Measurements from ENCODE around the gene FHOD3.
A peak's percentile ranks its signal among the peaks of the same experiment; 100 is the strongest.
"Not testable (repeated sequence)": the region's sequence is repeated elsewhere in the genome, so short reads cannot be mapped to it uniquely, and the experiment has no call there.

FHOD3 gene

GRCh38 chr18:36757081-36757480 lies 459.6 kb downstream of the FHOD3 start:
- peak; percentile 45 for DNase-seq (ENCODE audit: low spot score)

- no peak for DNase-seq (ENCODE audit: low spot score)
Measured at GRCh38 chr18:36757991-36758390, 460.5 kb downstream of the FHOD3 start.

- no peak for DNase-seq (ENCODE audit: low spot score)
Measured at GRCh38 chr18:36758623-36759022, 461.1 kb downstream of the FHOD3 start.

- DNase-seq (ENCODE audit: low spot score), result no peak
Measured at GRCh38 chr18:36759167-36759776, 461.8 kb downstream of the FHOD3 start.

GRCh38 chr18:36760598-36760997 lies 463.1 kb downstream of the FHOD3 start:
- no peak for DNase-seq (ENCODE audit: low spot score)

- DNase-seq (ENCODE audit: low spot score), result no peak
Measured at GRCh38 chr18:36761186-36761698, 463.7 kb downstream of the FHOD3 start.

- no peak for DNase-seq (ENCODE audit: low spot score)
Measured at GRCh38 chr18:36762074-36762473, 464.6 kb downstream of the FHOD3 start.

GRCh38 chr18:36762965-36763364 lies 465.5 kb downstream of the FHOD3 start:
- DNase-seq (ENCODE audit: low spot score), result not testable (repeated sequence)

- DNase-seq (ENCODE audit: low spot score), result no peak
Measured at GRCh38 chr18:36766836-36767235, 469.3 kb downstream of the FHOD3 start.

GRCh38 chr18:36769172-36769571 lies 471.7 kb downstream of the FHOD3 start:
- no peak for DNase-seq (ENCODE audit: low spot score)

- peak; percentile 44 for DNase-seq (ENCODE audit: low spot score)
Measured at GRCh38 chr18:36769611-36770314, 472.2 kb downstream of the FHOD3 start.

- no peak for DNase-seq (ENCODE audit: low spot score)
Measured at GRCh38 chr18:36770315-36770946, 472.9 kb downstream of the FHOD3 start.

- peak; percentile 32 for DNase-seq (ENCODE audit: low spot score)
Measured at GRCh38 chr18:36771245-36771644, 473.7 kb downstream of the FHOD3 start.

GRCh38 chr18:36772241-36772723 lies 474.8 kb downstream of the FHOD3 start:
- no peak for DNase-seq (ENCODE audit: low spot score)

GRCh38 chr18:36775396-36775795 lies 477.9 kb downstream of the FHOD3 start:
- no peak for DNase-seq (ENCODE audit: low spot score)

GRCh38 chr18:36776650-36777049 lies 479.1 kb downstream of the FHOD3 start:
- no peak for DNase-seq (ENCODE audit: low spot score)

GRCh38 chr18:36777566-36777965 lies 480.1 kb downstream of the FHOD3 start:
- no peak for DNase-seq (ENCODE audit: low spot score)

GRCh38 chr18:36780748-36781147 lies 483.2 kb downstream of the FHOD3 start:
- no peak for DNase-seq (ENCODE audit: low spot score)

- no peak for DNase-seq (ENCODE audit: low spot score)
Measured at GRCh38 chr18:36782710-36783109, 485.2 kb downstream of the FHOD3 start.

GRCh38 chr18:36783792-36784191 lies 486.3 kb downstream of the FHOD3 start:
- no peak for DNase-seq (ENCODE audit: low spot score)

- no peak for DNase-seq (ENCODE audit: low spot score)
Measured at GRCh38 chr18:36786686-36787085, 489.2 kb downstream of the FHOD3 start.

- DNase-seq (ENCODE audit: low spot score), result no peak
Measured at GRCh38 chr18:36792634-36793283, 495.2 kb downstream of the FHOD3 start.
